GM19372 (cell line): Measurements from ENCODE around the gene SERTAD1.

ENCODE experiments used
- ATAC-seq: cut with Tn5 transposase; IDR thresholded peaks from one replicate; pipeline ENCODE4 v1.9.1; 2021; ENCODE audit warnings: mild to moderate bottlenecking, low read depth, moderate library complexity; ENCODE audit not compliant: unreplicated experiment

SERTAD1 gene

GRCh38 chr19:40407714-40408597 is 17.8 kb downstream of the SERTAD1 start:
- no peak for ATAC-seq

GRCh38 chr19:40403262-40403984 is 22.4 kb downstream of the SERTAD1 start:
- peak; percentile 64 for ATAC-seq

DNA sequence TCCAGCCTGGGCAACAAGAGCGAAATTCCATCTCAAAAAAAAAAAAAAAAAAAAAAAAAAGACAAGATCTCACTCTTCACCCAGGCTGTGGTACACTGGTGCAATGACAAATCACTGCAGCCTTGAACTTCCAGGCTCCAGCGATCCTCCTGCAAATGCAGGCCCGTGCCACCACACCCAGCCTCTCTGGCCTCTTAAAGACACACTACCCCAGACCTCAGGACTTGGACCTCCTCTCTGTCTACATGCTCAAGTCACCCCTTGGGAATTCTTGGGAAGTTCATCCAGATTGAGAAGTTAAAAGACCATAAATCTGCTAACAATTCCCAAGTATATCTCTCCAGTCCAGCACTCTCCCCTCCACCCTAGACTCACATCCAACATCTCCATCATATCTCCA is 25.2 kb downstream of the SERTAD1 start:
- ATAC-seq: no peak

DNA sequence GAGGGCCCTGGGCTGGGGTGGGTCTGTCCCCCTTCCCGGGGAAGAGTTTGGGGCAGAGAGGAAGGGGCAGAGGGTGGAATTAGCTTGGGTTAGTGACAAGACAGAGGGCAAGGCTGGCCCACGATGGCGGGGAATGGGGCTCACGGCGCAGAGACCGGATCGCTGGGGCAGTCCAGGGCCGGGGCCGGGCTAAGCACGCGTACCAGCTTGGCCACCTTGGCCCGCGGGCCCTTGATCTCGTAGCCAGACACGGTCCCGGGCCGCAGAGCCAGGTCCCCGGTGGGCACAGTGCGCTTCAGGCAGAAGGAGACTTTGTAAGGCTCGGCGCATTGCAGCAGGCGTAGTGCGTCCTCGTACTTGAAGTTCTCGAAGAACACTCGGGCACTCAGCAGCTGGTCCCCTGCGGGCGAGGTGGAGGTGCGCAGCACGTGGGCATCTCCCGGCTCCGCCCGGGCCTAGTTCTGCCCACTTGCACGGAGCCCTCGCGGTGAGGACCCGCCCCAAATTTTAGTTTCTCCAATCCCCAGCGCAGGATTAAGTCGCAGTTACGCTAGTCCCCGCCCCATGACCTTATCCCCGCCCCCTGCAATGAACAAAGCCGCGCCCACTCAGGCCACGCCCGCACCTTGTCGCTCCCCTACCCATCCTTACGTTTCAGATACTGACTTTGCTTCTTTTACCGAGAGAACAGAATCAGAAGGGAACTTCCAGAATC is 27.2 kb downstream of the SERTAD1 start:
- no peak for ATAC-seq

DNA sequence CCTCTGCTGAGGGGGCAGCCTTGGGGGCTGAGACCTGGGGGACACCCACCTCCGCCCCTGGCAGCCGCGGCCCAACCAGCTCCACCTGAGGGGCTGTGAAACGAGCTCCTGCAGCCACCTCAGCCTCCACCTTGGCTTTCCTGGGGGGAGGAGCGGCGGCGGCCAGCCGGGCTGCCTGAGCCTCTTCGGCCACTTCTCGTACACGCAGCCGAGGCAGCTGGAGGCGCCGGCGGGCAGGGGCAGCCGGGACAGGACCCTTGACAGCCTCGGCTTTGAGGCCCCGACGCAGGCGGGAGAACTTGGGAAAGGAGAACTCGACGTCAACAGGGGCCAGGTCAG is 28.3 kb downstream of the SERTAD1 start:
- ATAC-seq: no peak

- no peak for ATAC-seq
Measured at GRCh38 chr19:40396886-40397567, 28.8 kb downstream of the SERTAD1 start.

GRCh38 chr19:40395956-40396355 is 29.8 kb downstream of the SERTAD1 start:
- no peak for ATAC-seq

DNA sequence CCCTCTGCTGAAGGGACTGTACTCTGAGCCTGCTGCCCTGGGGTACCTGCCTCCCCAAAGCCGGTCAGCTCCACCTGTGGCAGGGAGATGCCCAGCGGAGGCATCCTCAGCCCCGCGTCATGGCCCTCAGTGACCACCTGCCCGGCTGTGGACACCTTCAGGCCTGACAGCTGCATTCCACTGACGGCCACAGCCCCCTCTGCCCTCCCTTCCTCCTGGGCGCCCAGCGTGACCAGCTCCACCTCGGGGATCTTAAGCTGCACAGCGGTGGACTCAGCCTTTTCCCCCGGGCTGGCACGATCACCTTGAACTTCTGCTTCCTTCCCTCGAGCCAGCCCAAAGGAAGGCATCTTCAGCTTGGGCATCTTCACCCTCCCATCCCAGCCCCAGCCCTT is 31.0 kb downstream of the SERTAD1 start:
- ATAC-seq: no peak

GRCh38 chr19:40393894-40394815 is 31.6 kb downstream of the SERTAD1 start:
- ATAC-seq: no peak

DNA sequence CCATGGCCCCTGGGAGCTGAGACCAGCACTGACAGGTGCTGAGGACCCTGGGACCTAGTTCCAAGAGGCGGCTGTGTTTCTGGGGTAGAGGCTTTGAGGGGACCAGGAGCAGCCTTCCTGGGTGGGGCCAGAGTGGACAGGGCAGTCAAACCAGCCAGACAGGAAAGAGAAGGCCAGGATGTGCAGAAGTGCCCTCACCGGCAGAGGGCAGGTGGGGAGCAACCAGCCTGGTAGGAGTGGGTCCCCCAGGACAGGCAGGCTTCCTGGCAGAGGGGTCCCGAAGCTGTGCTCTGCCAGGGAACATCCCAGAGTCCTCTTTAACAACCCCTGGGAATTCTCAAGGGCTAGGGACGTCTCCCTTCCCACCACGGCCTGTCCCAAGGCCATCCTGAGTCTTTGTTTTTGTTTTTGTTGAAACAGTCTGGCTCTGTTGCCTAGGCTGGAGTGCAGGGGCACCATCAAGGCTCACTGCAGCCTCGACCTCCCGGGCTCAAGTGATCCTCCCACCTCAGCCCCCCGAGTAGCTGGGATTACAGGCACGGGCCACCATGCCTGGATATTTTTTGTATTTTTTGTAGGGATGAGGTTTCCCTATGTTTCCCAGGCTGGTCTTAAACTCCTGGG is 32.8 kb downstream of the SERTAD1 start:
- ATAC-seq: no peak

GRCh38 chr19:40392123-40392522 is 33.7 kb downstream of the SERTAD1 start:
- no peak for ATAC-seq

- ATAC-seq: no peak
Measured at GRCh38 chr19:40390084-40390742, 35.6 kb downstream of the SERTAD1 start, which contains the start of gene HIPK4. Gene HIPK4 (minus strand): TSS chr19:40390181. CDS start chr19:40389902, 279 bp downstream.

- ATAC-seq: no peak
Measured at GRCh38 chr19:40389404-40390083, 36.2 kb downstream of the SERTAD1 start.

- no peak for ATAC-seq
Measured at GRCh38 chr19:40388481-40388880, 37.3 kb downstream of the SERTAD1 start.

GRCh38 chr19:40387155-40387554 is 38.6 kb downstream of the SERTAD1 start:
- no peak for ATAC-seq

- no peak for ATAC-seq
Measured at GRCh38 chr19:40383668-40384248, 42.0 kb downstream of the SERTAD1 start.

GRCh38 chr19:40381321-40381720 is 44.5 kb downstream of the SERTAD1 start:
- no peak for ATAC-seq
